ENCODE results near the gene FEZF2.

The FEZF2 gene

DNA sequence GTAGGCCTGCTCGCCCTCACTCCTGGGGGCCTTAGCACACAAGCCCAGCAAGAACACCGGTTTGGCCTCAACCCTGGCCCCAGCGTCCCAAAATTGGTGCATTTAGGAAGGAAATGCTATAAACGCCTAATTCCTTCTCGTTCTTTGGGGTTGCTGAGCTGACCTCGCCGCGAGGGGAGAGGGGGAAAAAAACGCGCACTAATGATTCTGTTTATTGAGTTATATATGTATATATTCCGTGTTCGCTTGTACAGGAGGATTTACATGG lies 3.9 kb downstream of the FEZF2 start:
- Mint-ChIP-seq H3K27ac (no peak overlapping the region), H3K4me3 (no peak overlapping the region), H3K9me3 (peaks cover 0 to 1% of the 10 kb centered on the region in 2 donors), H3K4me1 (ENCODE audit: low read depth in 2 of 2) (no peaks in the 10 kb centered on the region), H3K36me3 (ENCODE audit: insufficient read depth) (no peaks in the 10 kb centered on the region), H3K27me3 (peaks cover 65 to 92% of the 10 kb centered on the region in 2 donors)
- no peak for DNase-seq
- ATAC-seq (replicated peaks), result no peak

DNA sequence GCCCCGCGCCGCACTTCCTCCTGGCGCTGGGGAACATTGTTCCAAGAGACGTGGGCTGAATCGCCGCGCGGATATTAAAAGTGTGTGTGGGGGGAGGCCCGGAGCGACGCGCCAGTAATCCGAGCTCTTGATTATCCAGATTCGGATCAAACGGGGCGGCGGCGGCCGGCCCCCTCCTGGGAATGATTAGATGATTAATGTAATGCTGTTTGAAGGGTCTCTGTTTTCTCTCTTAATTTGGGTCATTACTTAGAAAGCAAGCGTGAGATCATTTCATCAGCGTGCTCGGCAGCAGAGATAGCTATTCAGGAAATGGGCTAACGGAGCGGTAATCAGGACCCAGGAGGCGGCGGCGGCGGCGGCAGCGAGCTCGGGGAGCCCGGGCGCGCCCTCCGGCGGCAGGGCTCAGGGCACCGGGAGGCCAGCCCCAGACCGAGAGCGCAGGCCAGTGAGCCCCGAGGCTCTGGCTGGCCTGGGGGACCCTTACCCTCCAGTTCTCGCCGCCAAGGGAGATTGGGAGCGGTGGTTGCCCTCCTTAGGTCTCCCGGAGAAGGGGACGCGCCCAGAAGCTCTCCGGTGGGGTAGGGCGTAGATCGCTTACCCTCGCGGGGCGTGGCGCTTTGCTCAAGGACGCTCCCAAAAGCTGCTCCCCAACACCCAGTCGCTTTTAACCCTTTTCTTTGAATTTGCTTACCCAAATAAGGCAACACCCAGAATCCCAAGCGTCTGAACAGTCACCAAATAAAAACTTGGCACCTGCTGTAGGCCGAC lies 4.5 kb downstream of the FEZF2 start:
- no peak overlapping the region for H3K27ac Mint-ChIP-seq
- H3K36me3 Mint-ChIP-seq (ENCODE audit: insufficient read depth), result no peaks in the 10 kb centered on the region
- no peaks in the 10 kb centered on the region for H3K4me1 Mint-ChIP-seq (ENCODE audit: low read depth in 2 of 2)
- H3K9me3 Mint-ChIP-seq, result peaks cover 0 to 1% of the 10 kb centered on the region in 2 donors
- no peak overlapping the region for H3K4me3 Mint-ChIP-seq
- peaks cover 59 to 87% of the 10 kb centered on the region in 2 donors for H3K27me3 Mint-ChIP-seq
- DNase-seq (no peak), ATAC-seq (replicated peaks) (no peak)

DNA sequence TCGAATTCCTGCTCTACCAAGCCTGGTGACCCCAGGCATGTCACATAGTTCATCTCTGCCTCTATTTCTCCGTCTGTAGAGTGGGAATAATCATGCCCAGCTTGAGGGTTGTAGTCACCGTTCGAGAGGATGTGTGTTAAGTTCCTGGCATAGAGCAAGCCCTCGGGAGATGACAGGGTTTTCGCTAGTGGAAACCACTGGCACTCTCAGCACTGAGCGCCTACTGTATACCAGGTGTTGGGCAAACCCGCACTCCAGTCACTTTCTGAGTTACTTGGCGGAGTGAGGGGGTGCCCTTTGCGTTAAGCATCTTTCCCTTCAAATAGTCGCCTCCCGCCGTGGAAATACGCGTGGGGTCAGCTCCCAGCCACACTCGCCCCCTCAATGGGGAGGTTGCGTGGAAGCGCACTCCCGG lies 5.1 kb downstream of the FEZF2 start:
- Mint-ChIP-seq H3K36me3 (ENCODE audit: insufficient read depth) (no peaks in the 10 kb centered on the region), H3K4me3 (no peak overlapping the region), H3K27ac (no peak overlapping the region), H3K4me1 (ENCODE audit: low read depth in 2 of 2) (no peaks in the 10 kb centered on the region), H3K9me3 (peaks cover 0 to 1% of the 10 kb centered on the region in 2 donors), H3K27me3 (peaks cover 57 to 81% of the 10 kb centered on the region in 2 donors)
- DNase-seq (no peak), ATAC-seq (replicated peaks) (no peak)

DNA sequence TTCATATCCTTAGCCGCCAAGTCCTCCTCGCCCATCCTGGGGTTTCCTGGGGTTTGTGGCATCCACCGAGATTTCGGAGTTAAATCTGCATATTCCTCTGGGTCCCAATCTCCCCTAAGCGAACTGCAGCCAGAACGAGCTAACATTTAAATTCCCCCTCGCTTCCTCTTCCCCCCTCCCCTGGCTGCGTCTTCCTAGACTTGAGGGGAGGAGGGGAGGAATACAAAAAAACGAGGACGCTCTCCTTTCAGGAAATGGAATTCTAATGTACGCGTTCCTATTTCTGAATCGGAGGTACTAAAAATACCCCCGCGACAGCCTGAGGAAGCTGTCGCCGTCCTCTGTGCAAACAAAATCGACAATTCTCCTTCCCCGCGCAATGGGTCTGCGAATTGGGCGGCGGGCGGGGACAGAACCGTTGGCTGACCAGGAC lies 5.6 kb downstream of the FEZF2 start:
- H3K27ac Mint-ChIP-seq, result no peak overlapping the region
- H3K4me3 Mint-ChIP-seq, result no peak overlapping the region
- H3K36me3 Mint-ChIP-seq (ENCODE audit: insufficient read depth), result no peaks in the 10 kb centered on the region
- H3K4me1 Mint-ChIP-seq (ENCODE audit: low read depth in 2 of 2), result no peaks in the 10 kb centered on the region
- DNase-seq (no peak), ATAC-seq (replicated peaks) (no peak)
- H3K27me3 Mint-ChIP-seq, result peaks cover 57 to 77% of the 10 kb centered on the region in 2 donors
- H3K9me3 Mint-ChIP-seq, result peaks cover 0 to 1% of the 10 kb centered on the region in 2 donors

DNA sequence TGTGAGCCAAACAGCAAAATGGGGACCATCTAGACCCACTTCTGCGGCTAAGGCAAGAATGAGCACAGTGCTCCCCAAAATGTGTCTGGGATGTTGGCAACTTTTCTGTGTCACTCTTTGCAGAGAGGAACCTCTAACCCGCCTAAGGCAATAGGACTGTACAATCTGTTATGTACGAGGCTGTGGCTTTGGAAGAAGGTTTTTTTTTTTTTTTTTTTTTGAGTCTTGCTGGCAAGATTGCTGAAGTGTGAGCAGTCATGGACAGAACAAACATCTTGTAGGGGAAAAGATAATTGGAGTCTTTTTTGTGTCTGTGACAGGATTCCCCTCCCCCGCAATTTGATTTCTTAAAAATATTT lies 7.2 kb downstream of the FEZF2 start:
- H3K4me3 Mint-ChIP-seq, result no peak overlapping the region
- H3K27ac Mint-ChIP-seq, result no peak overlapping the region
- no peaks in the 10 kb centered on the region for H3K36me3 Mint-ChIP-seq (ENCODE audit: insufficient read depth)
- H3K27me3 Mint-ChIP-seq, result peaks cover 52 to 63% of the 10 kb centered on the region in 2 donors
- ATAC-seq (replicated peaks) (no peak), DNase-seq (no peak)
- H3K9me3 Mint-ChIP-seq, result peaks cover 0 to 1% of the 10 kb centered on the region in 2 donors
- H3K4me1 Mint-ChIP-seq (ENCODE audit: low read depth in 2 of 2), result no peaks in the 10 kb centered on the region

DNA sequence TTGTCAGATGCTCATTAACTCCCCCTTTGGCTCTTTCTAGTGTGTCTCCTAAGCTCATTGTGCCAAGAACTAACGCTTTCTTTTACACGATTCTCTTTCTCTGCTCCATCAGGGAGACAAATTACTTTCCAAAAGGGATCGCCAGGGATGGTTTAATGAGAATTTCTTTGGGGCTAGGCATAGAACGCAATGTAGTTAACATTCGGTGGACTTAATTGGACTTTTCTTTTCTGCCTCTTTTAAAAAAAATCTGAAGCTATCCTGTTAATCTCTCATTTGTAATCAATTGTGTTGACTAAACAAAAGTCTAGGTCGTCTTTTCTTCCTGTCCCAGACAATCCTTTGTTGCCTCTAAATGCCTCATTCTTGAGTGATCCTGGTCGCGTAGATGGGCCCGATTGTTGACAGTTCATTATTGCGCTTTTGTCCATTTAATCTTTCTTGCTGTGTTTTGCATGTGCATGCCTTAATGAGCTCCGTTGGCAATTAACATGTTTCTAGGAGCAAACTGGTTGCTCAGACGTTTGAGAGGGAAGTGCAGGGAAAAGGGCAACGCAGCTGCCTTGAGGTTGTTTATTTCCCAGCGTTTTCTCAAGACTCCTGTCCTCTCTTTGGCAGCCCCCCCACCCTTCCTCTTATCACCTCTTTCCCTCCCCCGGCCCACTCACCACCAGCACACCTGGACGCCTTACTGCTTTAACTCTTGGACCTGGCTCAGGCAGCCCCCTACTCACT lies 7.8 kb downstream of the FEZF2 start:
- no peaks in the 10 kb centered on the region for H3K4me1 Mint-ChIP-seq (ENCODE audit: low read depth in 2 of 2)
- no peaks in the 10 kb centered on the region for H3K36me3 Mint-ChIP-seq (ENCODE audit: insufficient read depth)
- H3K27ac Mint-ChIP-seq, result no peak overlapping the region
- no peak for ATAC-seq (replicated peaks)
- no peak for DNase-seq
- H3K9me3 Mint-ChIP-seq, result peaks cover 0 to 1% of the 10 kb centered on the region in 2 donors
- H3K4me3 Mint-ChIP-seq, result no peak overlapping the region
- H3K27me3 Mint-ChIP-seq, result peaks cover 47 to 57% of the 10 kb centered on the region in 2 donors

DNA sequence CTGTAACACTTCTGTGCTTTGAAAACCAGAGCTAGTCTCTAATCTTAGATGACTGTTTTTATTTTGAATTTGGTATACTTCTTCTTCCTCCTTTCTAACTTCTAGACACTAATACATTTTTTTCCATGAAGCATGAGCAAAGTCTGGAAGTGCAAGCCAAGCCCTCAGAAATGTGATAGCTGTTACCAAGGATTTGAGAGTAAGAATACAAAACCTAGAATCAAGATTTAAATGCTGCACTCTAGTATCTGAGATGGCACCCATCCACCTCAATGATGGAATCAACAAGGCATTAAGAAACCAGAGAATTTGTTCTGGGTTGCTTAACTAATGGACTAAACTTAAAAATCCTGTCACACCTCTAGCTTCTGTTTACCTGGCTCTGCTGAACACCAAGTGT lies 9.2 kb downstream of the FEZF2 start:
- Mint-ChIP-seq H3K9me3 (peaks cover 0 to 2% of the 10 kb centered on the region in 2 donors), H3K27me3 (peaks cover 35 to 43% of the 10 kb centered on the region in 2 donors), H3K27ac (no peak overlapping the region), H3K4me3 (no peak overlapping the region), H3K36me3 (ENCODE audit: insufficient read depth) (no peaks in the 10 kb centered on the region), H3K4me1 (ENCODE audit: low read depth in 2 of 2) (no peaks in the 10 kb centered on the region)
- ATAC-seq (replicated peaks), result no peak
- DNase-seq, result no peak

DNA sequence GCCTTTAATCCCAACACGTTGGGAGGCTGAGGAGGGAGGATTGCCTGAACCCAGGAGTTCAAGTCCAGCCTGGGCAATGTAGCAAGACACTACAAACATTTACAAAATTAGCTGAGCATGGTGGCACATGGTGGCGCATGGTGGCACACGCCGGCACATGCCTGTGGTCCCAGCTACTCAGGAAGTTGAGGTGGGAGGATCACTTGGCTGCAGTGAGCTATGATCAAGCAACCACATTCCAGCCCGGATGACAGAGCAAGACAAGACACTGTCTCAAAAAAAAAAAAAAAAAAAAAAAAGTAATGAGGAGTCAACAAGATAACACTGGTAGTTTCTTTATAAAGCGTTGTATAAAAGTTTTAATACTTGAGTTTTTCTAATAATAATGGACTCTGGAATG lies 10.1 kb downstream of the FEZF2 start:
- Mint-ChIP-seq H3K9me3 (peaks cover 0 to 2% of the 10 kb centered on the region in 2 donors), H3K27me3 (peaks cover 29 to 34% of the 10 kb centered on the region in 2 donors), H3K4me3 (no peak overlapping the region), H3K27ac (no peak overlapping the region), H3K4me1 (ENCODE audit: low read depth in 2 of 2) (no peaks in the 10 kb centered on the region), H3K36me3 (ENCODE audit: insufficient read depth) (no peaks in the 10 kb centered on the region)
- no peak for ATAC-seq (replicated peaks)
- DNase-seq, result no peak

DNA sequence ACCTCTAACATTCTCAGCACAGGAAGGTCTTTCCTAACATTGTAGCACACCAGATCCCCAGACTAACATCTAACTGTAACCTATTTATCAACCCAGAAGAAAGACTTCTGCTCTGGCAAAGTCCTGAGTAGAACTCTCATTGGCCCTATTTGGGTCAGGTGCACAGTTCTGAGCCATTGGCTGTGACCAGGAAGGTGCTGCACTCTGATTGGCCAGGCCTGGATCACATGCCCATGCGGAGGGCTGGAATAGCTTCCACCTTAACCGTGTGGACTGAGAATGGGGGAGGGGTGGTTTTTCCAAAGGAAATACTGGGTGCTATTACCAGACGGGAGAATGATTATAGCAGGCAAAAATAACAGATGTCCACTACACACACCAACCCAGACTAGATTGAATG lies 11.5 kb downstream of the FEZF2 start:
- Mint-ChIP-seq H3K36me3 (ENCODE audit: insufficient read depth) (no peaks in the 10 kb centered on the region), H3K4me1 (ENCODE audit: low read depth in 2 of 2) (no peaks in the 10 kb centered on the region), H3K9me3 (peaks cover 0 to 2% of the 10 kb centered on the region in 2 donors), H3K27ac (no peak overlapping the region), H3K27me3 (peaks cover 15 to 20% of the 10 kb centered on the region in 2 donors), H3K4me3 (no peak overlapping the region)
- DNase-seq (no peak), ATAC-seq (replicated peaks) (no peak)

DNA sequence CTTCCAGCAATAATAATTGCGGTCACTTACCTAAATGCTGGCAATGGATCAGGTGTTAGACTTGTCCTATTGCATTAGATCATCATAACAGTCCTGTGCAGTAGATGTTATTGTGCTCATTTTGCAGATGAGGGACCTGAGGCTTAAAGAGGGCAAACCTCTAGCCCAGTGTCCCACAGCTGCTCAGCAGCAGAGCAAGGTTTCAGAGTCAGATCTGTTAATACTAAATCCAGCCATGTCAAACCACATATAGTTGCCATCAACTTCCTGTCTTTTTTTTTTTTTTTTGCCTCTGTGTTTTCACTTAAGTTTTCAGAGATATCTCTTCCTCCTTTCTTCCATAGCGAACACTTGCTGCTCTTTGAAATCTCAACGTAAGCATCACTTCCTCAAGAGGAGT lies 12.1 kb downstream of the FEZF2 start:
- no peaks in the 10 kb centered on the region for H3K36me3 Mint-ChIP-seq (ENCODE audit: insufficient read depth)
- H3K9me3 Mint-ChIP-seq, result peaks cover 0 to 2% of the 10 kb centered on the region in 2 donors
- DNase-seq (no peak), ATAC-seq (replicated peaks) (no peak)
- peaks cover 11 to 14% of the 10 kb centered on the region in 2 donors for H3K27me3 Mint-ChIP-seq
- H3K4me3 Mint-ChIP-seq, result no peak overlapping the region
- H3K27ac Mint-ChIP-seq, result no peak overlapping the region
- H3K4me1 Mint-ChIP-seq (ENCODE audit: low read depth in 2 of 2), result no peaks in the 10 kb centered on the region

DNA sequence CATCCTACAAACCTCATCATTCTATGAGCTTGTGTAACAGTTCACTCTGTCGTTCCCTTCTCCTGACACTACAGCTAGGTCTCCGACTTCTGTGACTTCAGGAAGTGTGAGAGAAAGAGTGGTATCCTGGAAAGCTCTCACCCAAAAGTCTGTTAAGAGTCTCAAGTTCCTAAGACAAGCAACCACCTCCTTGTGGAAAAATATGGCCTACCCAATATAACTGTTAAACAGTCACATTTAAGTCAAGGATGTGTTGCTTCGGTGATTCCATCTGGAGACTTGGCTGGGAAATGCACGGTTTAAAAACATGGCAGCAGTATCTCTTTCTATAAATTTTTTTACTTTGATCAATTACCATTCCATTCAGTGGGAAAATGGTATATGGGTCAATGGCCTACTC lies 13.8 kb downstream of the FEZF2 start:
- Mint-ChIP-seq H3K27ac (no peak overlapping the region), H3K9me3 (peaks cover 0 to 2% of the 10 kb centered on the region in 2 donors), H3K27me3 (no peaks in the 10 kb centered on the region), H3K4me1 (ENCODE audit: low read depth in 2 of 2) (no peaks in the 10 kb centered on the region), H3K4me3 (no peak overlapping the region), H3K36me3 (ENCODE audit: insufficient read depth) (no peaks in the 10 kb centered on the region)
- ATAC-seq (replicated peaks), result no peak
- no peak for DNase-seq

DNA sequence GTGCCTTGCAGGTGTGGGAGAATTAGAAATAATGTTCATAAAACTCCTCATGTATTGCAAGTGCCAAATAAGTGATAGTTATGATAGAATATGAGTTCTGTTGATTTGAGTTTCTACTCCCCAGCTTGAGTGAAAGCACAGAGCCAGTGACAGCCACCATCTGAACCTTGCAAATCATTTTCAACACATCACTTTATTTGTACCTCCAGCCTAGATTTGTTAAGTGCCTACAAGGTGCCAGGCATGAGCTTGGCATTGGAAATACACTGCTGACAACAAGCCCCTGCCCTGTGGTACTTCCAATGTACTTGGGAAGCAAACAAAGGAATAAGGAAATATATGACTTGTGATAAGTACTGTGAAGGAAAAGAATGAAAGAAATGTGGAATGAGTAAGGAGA lies 17.0 kb downstream of the FEZF2 start:
- no peak for DNase-seq
- no peaks in the 10 kb centered on the region for H3K27me3 Mint-ChIP-seq
- no peak overlapping the region for H3K4me3 Mint-ChIP-seq
- peaks cover 0 to 2% of the 10 kb centered on the region in 2 donors for H3K9me3 Mint-ChIP-seq
- no peaks in the 10 kb centered on the region for H3K36me3 Mint-ChIP-seq (ENCODE audit: insufficient read depth)
- no peaks in the 10 kb centered on the region for H3K4me1 Mint-ChIP-seq (ENCODE audit: low read depth in 2 of 2)
- ATAC-seq (replicated peaks), result no peak
- H3K27ac Mint-ChIP-seq, result no peak overlapping the region

DNA sequence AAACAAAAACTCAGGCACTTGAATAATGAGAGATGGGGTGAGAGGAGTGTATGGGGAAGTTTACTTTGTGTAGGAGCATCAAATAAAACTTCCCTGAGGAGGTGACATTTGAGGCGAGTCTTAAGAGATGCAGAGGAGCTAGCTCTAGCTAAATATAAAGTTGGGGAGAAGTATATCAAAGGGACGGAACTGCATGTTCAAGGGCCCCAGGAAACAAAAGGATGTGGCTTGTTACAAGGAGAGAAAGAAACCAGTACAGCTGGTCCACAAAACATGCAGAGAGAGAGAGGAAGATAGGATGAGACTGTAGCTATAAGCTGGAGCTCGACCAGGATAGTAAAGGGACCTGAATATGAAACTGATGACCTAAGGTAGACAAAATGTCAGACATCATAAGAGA lies 17.6 kb downstream of the FEZF2 start:
- Mint-ChIP-seq H3K9me3 (peaks cover 0 to 2% of the 10 kb centered on the region in 2 donors), H3K4me3 (no peak overlapping the region), H3K4me1 (ENCODE audit: low read depth in 2 of 2) (no peaks in the 10 kb centered on the region), H3K27me3 (no peaks in the 10 kb centered on the region), H3K36me3 (ENCODE audit: insufficient read depth) (no peaks in the 10 kb centered on the region), H3K27ac (no peak overlapping the region)
- DNase-seq (no peak), ATAC-seq (replicated peaks) (no peak)

DNA sequence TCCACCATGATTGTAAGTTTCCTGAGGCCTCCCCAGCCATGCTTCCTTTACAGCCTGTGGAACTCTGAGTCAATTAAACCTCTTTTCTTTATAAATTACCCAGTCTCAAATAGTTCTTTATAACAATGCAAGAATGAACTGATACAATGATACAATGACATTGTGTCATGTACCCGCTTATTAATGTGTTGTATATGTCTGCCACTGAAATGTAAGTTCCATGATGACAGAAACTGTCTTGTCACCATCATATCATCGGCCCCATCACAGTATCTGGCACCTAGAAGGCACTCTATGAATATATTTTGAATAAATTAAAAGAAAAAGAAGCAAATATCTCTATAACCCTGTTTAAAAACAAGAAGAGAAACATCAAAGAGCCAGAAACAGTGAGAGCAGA lies 29.6 kb downstream of the FEZF2 start:
- no peak for ATAC-seq (replicated peaks)
- Mint-ChIP-seq H3K36me3 (ENCODE audit: insufficient read depth) (no peaks in the 10 kb centered on the region), H3K4me1 (ENCODE audit: low read depth in 2 of 2) (no peaks in the 10 kb centered on the region), H3K27ac (no peak overlapping the region), H3K9me3 (peaks cover 9 to 28% of the 10 kb centered on the region in 2 donors), H3K27me3 (peaks cover 0 to 4% of the 10 kb centered on the region in 2 donors), H3K4me3 (no peak overlapping the region)
- no peak for DNase-seq
